HG03159 (cell line): ENCODE results near the gene HAT1.
"Not testable (repeated sequence)": the region's sequence is repeated elsewhere in the genome, so short reads cannot be mapped to it uniquely, and the experiment has no call there.

ENCODE experiments used
- ATAC-seq: cut with Tn5 transposase; IDR thresholded peaks from one replicate; pipeline ENCODE4 v1.9.1; 2021; ENCODE audit warnings: mild to moderate bottlenecking, moderate library complexity; ENCODE audit not compliant: unreplicated experiment

The HAT1 gene

DNA sequence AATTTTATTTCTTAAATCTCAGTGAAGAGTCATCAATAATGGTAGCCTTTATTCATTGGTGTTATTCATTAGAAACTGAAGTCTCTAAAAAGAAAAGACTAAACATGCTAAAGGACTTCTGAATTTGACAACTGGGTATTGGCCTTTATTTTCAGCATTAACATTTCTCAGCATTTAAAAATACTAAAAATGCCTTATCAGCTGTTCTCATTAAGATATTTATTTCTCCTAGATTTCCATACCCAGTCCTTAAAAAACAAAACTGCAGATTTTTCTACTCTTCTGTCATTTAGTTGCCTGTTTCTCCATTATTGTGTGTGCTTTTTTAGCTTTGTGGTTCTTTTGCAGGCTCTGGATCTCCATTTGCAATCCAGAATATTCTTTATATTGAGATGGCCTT, 46.2 kb downstream of the HAT1 start:
- no peak for ATAC-seq

GRCh38 chr2:171972329-171972982, 50.2 kb downstream of the HAT1 start:
- ATAC-seq, result no peak

- no peak for ATAC-seq
Measured at GRCh38 chr2:171979103-171979502, 56.8 kb downstream of the HAT1 start.

GRCh38 chr2:171983924-171984323, 61.7 kb downstream of the HAT1 start:
- not testable (repeated sequence) for ATAC-seq

GRCh38 chr2:171985076-171985475, 62.8 kb downstream of the HAT1 start:
- ATAC-seq, result no peak

DNA sequence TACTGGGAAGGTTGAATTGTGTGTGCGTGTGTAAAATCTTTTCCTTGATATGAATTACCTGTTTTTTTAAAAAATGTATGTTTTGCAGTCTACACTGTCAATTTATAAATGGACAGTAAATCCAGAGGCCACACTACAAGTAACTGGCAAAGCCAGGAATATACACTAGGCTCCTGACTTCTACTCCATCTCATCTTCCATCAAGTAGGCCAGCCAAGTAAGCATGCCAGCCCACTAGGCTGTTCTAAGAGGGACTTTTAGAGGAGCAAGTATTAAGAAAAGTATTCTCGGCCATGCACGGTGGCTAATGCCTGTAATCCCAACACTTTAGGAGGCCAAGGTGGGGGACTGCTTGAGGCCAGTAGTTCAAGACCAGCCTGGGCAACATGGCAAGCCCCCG, 64.5 kb downstream of the HAT1 start:
- no peak for ATAC-seq

DNA sequence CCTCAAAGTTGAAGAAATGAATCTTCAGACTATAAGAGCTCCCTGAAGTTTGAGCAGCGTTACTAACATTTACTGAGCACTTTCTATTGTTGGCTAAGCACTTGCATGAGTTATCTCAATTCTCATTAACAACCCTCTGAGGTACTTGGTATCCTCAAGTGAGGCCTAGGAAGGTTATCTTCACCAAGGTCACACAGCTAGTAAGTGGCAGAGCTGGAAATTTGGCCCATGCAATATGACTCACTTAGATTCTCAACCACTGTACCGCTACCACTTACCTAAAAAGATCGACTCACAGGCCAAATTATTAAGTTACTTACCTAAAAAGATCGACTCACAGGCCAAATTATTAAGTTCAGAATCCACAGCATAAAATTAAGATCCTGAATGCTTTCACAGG, 68.8 kb downstream of the HAT1 start:
- ATAC-seq, result no peak

DNA sequence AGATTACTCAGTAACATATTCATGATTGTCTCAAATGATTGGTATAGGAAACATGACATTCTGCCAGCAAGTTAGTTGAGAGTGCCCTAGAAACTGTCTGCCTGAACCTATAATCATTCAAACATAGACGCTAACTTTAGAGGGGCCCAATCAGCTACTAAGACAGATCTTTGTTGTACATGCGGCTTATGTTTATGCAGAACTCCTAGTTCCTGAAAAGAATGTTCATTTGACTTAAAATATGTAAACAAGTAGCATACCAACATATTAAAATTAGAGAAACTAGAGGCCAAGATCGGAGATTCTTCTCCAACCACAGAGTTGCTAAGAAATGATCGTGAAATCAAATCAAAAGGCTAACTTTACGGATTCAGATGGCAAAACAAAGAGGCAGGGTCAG, 73.3 kb downstream of the HAT1 start:
- ATAC-seq, result no peak

- ATAC-seq, result no peak
Measured at GRCh38 chr2:171996021-171996420, 73.8 kb downstream of the HAT1 start.

DNA sequence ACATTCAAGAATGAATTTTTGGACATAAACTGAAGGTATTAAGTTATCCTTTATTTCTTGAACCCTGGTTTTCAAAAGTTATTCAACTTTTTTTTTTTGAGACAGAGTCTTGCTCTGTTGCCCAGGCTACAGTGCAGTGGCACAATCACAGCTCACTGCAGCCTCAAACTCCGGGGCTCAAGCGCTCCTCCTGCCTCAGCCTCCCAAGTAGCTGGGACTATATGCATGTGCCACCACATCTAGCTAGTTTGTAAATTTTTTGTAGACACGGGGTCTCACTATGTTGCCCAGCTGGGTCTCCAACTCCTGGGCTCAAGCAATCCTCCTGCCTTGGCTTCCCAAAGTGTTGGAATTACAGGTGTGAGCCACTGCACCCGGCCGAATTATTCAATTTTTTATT, 74.8 kb downstream of the HAT1 start:
- not testable (repeated sequence) for ATAC-seq

GRCh38 chr2:171999161-171999560, 76.9 kb downstream of the HAT1 start:
- no peak for ATAC-seq

- ATAC-seq, result peak; percentile 95
Measured at GRCh38 chr2:171999604-172000469, 77.6 kb downstream of the HAT1 start, which contains the start of gene METAP1D. TSS of gene METAP1D (plus strand) at chr2:171999953. CDS start at chr2:171999970, 17 bp downstream.

DNA sequence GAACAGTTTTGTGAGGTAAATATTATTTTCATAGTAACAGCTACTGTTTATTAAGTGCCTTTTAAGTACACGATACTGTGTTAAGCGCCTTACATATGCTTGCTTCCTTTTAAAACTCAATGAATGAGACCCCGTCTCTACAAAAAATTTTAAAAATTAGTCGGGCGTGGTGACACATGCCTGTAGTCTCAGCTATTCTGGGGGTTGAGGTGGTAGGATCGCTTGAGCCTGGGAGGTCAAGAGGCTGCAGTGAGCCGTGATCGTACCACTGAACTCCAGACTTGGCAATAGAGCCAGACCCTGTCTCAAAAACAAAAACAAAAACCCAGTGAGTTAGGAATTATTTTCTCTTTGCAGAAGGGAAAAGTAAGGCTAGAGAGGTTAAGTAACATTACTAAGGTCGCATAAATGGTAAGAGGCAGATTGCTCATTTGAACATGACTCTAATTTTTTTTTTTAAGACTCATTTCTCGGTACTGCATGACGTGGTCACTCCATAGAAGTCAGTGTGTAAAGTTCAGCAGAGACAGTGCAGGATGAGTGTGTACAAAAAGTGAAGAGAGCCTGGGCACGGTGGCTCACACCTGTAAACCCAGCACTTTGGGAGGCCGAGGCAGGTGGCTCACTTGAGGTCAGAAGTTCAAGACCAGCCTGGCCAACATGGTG, 78.6 kb downstream of the HAT1 start:
- no peak for ATAC-seq

DNA sequence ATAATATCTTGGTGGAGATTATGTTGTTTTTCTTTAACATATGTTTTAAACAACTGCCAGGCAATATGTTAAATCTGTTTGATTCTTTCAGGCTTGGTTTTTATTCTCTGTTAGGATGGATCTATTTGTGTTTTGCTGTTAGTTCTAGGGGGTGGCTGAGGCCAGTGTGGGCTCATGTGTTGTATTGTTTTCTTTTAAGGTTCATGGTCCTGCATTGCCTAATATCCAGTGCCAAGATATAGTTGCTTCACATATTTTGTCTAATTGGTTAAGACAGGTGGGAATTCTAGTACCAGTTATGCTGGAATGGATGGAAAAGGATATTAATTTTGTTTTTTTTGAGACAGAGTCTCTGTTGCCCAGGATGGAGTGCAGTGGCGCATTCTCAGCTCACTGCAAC, 85.1 kb downstream of the HAT1 start:
- no peak for ATAC-seq

DNA sequence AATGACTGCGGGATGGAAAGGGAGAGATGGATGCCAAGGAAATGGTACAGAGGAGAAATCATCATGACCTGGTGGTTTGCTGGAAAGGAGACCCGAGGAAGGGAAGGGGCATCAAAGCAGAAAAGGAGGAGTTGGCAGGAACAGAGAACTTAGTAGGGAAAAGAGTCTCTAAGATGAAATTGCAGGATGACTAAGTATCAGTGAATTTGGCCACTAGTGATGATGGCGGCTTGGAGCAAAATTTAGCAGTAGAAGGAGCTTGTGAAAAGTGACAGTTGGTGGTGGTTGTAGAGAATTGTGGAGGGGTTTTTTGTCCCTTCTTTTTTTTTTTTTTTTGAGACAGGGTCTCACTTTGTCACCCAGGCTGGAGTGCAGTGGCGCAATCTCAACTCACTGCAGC, 87.6 kb downstream of the HAT1 start:
- no peak for ATAC-seq

DNA sequence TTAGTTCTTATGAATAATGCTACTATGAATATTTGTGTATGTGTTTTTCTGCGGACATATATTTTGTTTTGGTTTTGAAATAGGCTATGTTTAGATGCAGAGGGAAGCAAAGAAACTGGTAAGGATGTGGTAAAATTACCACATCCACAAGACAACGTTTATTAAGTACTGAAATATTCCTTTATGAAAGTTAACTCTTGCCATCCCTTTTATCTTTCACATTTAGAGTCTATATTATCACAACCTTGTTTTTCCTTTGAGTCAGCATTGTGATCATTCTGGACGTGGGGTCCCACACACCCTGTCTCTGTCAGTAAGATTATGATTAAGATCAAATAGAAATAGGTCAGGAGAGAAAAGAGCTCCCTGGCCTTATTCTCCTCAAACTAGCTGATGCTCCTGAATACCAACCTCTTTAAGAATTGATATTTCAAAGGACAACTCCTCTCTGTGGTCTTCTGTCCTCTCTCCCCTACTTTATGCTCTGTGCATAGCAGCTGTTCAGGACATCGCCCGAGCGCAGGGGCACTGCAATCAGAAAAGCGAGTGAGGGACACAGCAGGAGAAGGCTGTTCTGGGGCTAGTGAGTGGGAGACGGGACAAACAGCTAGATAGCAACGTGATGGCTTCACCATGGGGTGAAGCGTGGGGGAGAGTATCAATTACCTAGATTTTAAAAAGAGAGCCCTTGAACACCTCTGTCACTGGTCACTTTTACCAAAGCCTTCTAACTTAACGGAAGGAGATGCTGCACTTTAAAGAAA, 89.7 kb downstream of the HAT1 start:
- ATAC-seq, result no peak

DNA sequence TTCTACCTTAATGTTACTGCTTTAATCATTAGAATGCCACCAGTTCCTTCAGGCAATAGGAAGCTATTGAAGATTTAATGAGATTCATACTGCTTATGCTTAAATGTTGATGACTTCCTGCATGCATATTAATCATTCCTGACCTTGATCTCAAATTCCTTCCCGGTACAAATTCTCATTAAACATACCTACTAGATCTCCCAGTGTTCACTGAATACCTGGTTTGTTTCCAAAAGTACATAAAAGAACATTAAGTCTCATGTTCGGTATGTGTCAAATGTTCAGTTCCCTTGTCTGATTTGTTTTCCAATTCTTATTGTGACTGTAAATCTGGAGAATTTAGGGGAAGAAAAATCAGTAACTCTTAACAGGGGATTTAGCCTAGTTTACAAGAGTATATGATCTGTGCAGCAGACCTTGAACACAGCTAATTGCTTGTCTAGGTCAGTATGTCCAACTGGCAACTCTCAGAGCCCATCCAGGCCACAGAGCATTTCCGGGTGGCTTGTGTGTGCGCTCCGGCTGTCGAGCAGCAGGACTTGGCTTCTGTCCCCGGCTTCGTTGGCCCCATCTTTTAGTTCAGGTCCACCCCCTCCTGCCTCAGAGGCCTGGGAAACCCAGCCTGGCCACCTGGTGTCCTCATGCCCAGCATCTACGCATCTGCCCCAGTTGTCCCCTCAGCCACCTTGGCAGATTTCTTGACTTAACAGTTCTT, 90.6 kb downstream of the HAT1 start:
- no peak for ATAC-seq

DNA sequence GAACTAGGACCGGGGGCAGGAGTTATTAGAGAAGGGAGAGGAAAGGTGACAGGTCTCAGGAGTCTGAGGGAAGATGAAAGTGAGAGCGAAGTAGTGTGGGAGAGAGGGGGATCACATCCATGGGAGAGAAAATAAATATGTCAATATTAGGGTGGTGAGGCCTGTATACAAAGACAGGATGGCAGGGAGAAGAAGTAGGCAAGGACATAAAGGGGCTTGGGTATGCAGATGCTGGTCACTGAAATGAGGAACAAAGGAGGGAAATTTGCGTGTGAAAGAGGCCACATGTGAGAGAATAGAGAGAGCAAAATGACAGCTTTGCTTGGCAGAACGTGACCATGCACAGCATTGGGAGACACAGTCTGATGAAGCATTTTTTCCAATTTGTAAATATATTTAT, 91.1 kb downstream of the HAT1 start:
- ATAC-seq, result peak; percentile 82

DNA sequence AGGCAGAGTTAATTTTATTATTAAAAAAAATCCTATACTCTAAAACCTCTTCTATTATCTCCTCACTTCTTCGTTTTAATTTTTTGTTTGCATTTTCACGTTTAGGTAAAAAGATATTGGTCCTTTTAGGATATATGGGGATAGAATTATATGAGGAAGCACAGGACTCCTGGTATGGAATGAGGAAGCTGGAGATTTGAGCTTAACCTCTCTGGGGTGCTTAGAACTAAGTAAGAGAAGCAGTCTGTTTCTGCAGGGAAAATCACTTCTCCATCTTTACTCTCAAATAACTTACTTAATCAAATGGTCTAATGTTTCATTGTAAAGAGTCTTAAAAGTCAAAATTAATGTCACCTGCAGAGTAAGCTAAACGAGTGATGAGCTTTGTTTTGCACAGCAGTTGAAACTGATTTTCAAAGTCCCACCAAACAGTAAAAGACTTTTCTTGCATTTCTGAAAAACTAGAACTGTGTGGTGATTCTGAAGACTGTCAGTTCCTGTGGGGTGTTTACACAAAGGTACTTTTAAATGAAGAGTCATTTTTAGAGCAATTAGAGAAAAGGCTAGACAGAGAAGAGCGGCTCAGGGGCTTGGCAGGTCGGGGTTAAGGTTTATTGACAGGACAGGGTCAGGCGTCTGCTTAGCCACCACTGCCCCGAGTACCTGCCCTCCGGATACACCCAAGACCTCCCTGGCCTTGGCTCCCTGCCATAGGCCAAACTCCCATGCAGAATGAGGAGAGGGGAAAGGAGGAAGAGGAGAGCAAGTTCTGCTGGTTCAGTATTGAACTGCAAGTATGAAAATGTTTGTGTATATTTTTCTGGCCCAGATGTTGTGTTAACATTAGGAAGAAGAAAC, 99.0 kb downstream of the HAT1 start:
- ATAC-seq, result no peak
